ENCODE measurements around the gene DMRTA2.

- no peak for TF ChIP-seq HMGN3 (IDR thresholded peaks at IDR 0.05; ENCODE audit: borderline replicate concordance, extremely low read depth, insufficient read length, low read depth, low read length)
- no peak for TF ChIP-seq ZNF431 (CRISPR knock-in tag; IDR thresholded peaks at IDR 0.05)
- TF ChIP-seq JUNB (CRISPR knock-in tag; conservative IDR thresholded peaks at IDR 0.05): no peak
- no peak for TF ChIP-seq BCLAF1 (IDR thresholded peaks at IDR 0.05; ENCODE audit: borderline replicate concordance in 1 of 2, control insufficient read depth in 1 of 2, low read depth in 2 of 2, low read length in 1 of 2)
- TF ChIP-seq RCOR1 (IDR thresholded peaks at IDR 0.05; ENCODE audit: borderline replicate concordance in 1 of 2, low read depth in 2 of 2, low read length in 2 of 2): no peak
Observed at GRCh38 chr1:50436489-50436888, 13.2 kb upstream of the DMRTA2 start.
